H4 (cell line): ENCODE data around the gene ITGA7. TPM values are rescaled to one million over a fixed set of nuclear protein-coding genes. Genes with fewer than 3 reads are reported as not detected.

Experiments used
- DNase-seq: peaks from one replicate; pipeline ENCODE4 v3.0.0-alpha.2; 2015; ENCODE audit warnings: low spot score
- total RNA-seq: library from RNA; depleted of rRNA; stranded (reverse); fragments of >200 nt; shearing (Covaris generic); gene quantifications from 2 replicates; pipeline ENCODE4 v1.2.3, GENCODE V29; 2014

Gene ITGA7
- total RNA-seq, 1 experiment from 2014 or later: 1.2 TPM

DNA sequence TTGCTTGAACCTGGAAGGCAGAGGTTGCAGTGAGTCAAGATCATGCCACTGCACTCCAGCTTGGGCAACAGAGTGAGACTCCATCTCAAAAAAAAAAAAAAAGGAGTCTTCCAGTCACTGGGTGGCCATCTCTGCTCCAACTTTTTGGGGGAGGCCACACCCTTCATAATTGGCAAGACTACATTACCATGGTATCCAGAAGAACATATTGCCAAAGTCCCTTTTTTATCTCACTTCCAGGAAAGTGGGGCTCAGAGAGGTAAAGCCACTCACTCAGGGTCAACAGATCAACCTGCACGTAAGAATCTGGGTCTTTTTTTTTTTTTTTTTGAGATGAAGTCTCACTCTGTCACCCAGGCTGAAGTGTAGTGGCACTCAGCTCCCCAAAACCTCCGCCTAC, 26.2 kb upstream of the ITGA7 start:
- no peak for DNase-seq

DNA sequence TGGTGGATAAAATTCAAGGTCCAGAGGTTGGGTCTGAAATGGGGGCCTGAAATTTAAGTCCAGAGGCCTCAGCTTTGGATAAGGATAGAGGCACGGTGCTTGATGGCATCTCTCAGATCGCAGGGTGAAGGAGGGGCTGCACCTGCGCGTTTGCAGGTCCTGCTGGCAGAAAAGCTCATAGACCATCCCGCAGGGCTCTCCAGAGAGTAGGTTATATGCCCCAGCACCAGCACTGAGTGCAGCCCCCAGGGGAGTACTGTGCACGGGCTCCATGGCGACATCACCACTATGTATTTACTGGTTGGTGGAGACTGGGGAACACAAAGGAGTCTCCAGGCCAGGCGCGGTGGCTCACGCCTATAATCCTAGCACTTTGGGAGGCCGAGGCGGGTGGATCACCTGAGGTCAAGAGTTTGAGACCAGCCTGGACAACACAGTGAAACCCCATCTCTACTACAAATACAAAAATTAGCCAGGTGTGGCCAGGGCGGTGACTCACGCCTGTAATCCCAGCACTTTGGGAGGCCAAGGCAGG, 25.4 kb upstream of the ITGA7 start:
- DNase-seq: no peak

DNA sequence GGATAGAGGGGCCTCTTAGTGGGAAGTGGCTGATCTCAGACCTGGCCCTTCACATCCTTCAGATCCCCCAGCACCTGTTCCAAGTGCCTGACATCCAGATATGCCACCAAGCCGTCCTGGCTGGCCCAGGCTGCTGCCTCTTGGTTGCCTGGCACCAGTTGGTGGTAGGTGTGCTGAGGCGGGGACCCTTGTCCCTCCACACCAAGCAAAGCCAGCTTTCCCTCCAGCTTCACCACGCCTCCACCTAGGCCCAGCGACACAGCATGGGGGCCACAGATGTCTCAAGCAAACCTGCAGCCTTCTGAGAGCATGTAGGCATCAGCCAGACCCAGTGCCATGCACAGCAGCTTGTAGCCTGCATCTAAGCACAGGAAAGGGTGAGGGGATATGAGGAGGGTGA, 24.6 kb upstream of the ITGA7 start:
- DNase-seq: no peak

DNA sequence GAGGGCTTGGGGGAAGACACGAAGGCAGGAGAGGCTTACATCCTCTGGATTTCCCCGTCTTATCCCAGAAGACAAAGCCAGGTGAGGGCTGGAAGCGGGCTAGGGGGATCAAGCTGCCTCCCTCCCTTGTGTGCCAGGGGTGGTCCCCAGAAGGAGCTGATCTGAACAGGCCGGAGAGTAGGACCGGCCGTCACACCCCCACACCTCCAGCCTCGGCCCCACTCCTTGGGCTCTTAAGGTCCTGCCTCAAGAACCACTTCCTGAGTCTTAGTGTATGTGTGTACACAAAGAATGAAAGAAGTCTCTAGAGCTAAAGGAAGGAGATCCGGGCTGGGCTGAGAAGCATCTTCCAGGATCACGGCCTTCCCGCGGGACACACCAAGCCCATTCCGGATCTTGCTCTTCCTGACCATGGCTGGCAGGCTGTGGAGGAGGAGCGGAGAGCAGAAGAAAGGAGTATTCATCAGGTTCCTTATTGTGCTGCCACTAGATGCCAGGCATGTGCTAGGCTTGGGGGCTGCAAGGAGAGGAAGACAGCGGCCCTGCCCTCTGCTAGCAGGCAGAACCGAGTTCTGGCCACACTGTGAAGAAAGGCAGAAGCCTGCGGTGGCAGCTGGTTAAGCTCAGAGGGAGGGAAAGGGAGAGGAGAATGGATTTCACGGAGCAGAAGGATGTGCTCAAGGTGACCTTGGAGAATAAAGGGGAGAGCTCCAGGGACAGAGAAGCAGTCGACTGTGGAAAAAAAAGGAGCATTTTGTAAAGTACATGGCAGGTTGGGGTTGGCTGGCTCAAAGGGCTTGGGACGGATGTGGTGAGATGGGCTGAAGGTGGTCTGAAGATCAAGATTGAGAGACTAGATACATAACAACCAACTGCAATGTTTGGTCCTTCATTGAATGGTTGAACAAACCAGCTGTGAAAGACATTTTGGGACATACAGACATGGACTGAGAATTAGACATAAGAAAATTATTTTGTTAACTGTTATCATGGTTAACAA, 22.4 kb upstream of the ITGA7 start:
- DNase-seq: peak; percentile 57

DNA sequence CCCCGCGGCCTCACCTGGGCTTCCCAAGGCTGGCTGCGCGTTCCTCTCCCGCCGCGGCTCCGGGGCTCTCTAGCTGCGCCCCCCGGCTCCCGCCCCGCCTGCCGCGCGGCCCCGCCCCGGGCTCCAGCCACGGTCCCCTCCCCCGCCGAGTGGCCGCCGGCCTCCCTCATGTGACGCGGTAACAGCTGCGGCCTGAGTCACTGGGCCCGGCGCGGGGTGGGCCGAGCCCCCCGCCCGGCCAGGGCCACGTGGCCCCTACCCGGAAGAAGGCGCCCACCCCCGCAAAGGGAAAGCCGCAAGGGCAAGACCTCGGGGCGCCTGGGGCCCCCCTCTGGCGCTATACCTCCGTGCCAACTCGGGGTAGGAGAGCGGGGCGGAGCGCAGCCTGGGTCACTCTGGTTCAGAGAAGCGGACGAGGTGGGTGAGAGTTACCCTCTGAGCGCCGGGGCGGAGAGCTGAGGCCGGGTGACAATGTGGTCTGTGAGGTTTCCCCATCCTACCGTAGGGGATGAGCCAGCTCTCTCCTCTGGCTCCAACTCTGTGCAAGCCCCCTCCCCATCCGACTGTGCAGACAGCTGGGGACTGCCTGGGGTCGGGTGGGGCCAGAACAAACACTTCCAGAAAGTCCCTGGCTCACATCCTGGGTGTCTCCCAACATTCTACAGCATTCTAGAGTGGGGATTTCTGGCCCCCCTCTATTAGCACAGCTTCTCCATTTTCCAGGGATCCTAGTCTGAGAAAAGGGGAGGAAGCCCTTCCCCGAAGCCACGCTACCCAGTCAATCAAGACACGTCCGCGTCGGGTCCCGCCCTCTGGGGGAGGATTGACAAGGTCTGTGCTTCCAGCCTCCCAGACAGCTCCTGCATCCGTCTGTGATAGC, 21.5 kb upstream of the ITGA7 start, which contains the start of gene CD63:
CD63 (minus strand) TSS at position 71 of the 880 bp plus-strand sequence. CDS start 668 bp downstream, outside the sequence.
- peak; percentile 93 for DNase-seq

DNA sequence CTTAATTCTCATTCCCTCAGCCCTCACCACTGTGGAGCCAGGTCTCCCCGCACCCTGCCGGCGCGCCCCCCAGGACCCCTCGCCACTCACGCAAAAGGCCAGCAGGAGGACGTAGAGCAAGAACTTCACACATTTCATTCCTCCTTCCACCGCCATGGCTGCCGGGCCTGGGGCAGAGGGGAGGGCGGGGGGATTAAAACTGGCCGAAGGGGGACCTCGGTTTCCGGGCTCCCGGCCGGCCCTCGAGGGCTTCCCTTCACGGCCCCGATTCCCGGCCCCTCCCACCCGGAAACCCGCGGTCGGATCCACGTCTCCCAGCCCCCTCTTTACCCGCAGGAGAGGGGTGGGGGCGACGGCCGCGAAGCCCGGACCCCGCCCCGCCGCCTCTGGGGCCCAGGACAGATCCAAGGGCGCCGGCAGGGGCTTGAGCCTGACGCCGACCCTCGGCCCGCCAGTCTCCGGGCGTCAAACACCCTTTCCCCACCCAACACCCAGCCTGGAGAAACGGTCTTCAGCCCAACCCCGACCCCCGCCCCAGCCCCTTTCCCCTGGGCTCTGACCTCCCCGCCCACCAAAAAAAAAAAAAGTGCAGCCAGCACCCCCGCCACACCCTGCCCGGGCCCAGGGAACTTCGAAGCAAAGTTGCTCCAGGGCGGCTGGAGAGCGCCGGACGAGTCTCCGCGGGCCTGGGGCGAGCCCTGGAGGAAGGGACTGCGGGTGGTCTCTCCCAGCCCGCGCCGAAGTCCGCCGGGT, 20.7 kb upstream of the ITGA7 start:
- peak; percentile 40 for DNase-seq

DNA sequence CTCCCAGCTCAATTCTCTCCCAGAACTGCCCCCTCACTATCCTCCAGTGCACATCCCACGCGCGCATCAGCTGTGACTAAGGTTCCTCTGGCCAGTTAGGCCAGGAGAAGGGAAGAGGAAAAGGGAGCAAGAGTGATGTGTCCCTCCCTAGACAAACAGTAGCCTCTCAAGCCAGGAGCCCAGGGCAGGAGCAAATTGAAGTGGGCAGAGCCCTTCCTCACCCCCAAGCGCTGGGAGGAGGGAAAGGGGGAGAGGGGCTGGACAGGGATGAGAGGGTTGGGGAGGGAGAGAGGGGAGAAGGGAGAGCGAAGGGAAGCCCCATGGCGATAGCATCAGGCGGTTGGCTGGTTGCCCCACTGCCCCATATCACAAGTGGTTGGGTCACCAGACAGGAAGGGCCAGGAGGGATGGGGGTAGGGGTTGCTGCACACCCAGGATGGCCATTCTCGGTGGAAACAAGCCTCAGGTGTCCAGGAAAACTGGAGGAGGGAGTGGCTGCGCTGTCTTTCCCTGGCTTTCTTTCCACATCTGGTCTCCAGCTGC, 20.0 kb upstream of the ITGA7 start:
- peak; percentile 50 for DNase-seq

DNA sequence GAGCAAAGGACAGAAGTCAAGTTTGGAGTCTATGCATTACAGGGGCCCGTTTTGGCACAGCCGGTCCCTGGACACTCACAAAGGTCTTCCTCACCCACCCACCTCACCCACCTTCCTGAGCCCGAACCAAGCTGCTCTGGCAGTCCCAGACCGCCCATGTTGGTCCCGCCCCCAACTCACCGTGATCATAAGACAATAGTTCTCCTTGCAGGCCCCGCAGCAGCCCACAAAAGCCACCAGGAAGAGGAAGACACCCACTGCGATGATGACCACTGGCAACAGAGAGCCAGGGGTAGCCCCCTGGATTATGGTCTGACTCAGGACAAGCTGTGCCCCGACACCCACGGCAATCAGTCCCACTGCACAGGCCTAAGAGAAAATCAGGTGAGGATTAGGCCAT, 19.3 kb upstream of the ITGA7 start:
- DNase-seq: no peak

DNA sequence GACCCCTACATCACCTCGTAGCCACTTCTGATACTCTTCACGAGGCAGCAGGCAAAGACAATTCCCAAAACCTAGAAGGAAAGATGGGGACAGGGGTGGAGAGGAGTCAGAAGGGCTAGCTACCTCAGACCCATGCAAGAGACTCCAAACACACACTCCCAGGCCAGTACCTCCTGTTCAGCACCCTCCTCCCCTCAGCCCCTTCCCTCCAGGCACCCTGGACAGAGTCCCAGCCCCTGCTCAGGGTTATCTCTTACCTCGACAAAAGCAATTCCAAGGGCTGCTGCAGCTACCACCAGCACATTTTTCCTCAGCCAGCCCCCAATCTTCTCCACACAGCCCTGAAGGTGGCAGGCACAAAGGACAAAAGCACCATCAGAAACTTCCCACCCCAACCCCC, 17.9 kb upstream of the ITGA7 start:
- no peak for DNase-seq

DNA sequence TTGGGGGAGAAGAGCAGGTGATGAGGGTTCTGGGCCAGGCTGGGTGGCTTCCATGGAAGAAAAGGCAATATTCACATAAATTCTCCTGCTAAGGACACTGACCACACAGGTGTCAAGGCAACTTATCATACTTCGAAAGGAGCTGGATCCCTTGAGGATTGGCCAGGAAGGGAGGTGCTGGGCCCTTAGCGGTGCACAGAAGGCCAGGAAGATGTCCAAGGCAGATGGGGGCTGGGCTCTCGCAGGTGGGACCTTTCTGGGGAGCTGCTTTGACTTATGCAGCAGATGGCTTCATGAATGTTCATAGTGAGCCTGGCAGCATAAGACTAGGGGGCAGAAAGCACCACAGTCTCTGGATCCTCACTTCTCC, 17.2 kb upstream of the ITGA7 start:
- no peak for DNase-seq

DNA sequence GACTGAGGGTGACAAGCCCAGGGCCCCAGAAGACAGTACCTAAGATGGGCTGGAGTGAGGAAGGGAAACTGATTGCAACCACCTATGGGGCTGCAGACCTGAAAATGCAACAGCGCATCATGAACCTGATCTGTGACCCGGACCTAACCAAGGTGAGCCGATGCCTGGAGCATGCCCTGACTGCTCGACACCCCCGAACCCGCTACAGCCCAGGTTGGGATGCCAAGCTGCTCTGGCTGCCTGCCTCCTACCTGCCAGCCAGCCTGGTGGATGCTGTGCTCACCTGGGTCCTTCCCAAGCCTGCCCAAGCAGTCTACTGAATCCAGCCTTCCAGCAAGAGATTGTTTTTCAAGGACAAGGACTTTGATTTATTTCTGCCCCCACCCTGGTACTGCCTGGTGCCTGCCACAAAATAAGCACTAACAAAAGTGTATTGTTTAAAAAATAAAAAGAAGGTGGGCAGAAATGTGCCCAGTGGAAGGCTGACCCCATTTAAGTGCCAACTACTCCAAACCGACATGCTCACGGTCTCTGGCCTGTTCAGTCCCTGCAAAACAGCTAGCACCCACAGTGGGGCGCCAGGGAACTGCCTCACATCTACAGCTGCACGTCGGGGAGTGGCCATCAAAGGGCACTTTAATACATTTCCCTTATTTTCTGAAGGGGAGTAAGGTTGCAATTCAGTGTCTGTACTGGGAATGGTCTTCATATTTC, 16.7 kb upstream of the ITGA7 start:
- peak; percentile 66 for DNase-seq

DNA sequence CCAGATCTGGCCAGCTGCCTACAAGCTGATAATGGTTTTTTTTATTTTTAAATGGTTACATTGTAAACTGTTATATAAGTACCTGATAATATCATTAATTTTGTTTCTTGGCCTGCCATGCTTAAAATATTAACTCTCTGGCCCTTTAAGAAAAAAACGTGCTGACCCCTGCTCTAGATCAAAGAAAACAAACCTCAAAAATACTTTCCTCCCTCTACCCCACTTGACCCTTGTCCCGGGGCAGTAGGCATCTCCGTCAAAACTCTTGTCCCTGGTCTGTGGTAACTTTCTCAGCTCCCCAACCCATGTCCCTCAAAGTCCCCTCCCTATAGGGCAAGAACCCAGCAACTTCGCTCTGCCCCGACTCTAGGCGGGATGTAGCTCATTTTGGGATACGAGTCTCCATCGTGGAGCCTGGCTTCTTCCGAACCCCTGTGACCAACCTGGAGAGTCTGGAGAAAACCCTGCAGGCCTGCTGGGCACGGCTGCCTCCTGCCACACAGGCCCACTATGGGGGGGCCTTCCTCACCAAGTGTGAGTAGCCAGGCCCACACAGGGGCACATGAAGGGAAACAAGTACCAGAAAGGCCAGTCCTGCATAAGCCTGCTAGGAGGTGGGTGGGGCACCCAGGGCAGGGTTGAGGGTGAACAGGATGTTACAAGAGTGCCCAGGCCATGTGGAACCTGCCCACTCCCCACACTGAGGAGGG, 16.0 kb upstream of the ITGA7 start:
- no peak for DNase-seq

DNA sequence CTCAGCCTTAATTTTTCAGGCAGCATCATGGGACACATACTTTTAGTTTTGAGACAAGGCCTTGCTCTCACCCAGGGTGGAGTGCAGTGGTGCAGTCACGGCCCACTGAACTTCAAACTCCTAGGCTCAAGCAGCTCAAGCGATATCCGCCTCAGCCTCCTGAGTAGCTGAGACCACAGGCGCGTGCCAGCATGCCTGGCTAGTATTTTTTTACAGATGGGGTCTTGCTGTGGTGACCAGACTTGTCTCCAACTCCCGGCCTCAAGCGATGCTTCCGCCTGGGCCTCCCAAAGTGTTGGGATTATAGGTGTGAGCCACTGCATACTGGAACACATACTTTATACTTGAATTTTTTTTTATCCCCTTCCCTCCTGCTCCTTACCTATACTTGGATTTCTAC, 15.2 kb upstream of the ITGA7 start:
- no peak for DNase-seq

DNA sequence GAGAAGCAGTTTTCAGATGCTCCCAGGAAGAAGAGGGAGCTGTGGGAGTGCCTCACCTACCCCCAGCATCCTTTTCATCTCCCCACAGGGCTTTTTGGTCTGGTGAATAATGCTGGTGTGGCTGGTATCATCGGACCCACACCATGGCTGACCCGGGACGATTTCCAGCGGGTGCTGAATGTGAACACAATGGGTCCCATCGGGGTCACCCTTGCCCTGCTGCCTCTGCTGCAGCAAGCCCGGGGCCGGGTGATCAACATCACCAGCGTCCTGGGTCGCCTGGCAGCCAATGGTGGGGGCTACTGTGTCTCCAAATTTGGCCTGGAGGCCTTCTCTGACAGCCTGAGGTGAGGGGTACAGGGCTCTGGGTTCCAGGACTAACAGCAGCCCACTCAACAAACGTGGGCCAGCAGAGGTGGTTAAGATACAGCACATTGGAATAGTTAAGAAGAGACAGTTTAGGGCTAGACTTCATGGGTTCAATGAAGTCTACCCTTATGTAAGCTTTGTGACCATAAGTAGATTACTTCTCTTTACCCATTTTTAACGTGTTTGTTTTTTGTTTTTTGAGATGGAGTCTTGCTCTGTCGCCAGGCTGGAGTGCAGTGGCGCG, 14.0 kb upstream of the ITGA7 start:
- no peak for DNase-seq

DNA sequence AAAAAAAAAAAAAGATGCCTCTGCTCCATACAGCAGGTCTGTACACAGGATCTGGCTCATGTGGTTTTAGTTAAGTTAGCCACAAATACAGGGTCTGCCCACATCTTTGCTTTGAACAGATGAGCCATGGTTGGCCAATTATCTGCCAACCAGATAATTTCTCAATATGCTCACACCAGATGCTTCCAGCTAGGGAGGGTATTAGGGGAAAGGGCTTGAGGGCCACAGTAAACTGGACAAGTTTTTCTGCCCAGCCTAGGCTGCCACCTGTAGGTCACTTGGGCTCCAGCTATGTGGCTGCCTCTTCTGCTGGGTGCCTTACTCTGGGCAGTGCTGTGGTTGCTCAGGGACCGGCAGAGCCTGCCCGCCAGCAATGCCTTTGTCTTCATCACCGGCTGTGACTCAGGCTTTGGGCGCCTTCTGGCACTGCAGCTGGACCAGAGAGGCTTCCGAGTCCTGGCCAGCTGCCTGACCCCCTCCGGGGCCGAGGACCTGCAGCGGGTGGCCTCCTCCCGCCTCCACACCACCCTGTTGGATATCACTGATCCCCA, 13.3 kb upstream of the ITGA7 start:
- DNase-seq: peak; percentile 91

DNA sequence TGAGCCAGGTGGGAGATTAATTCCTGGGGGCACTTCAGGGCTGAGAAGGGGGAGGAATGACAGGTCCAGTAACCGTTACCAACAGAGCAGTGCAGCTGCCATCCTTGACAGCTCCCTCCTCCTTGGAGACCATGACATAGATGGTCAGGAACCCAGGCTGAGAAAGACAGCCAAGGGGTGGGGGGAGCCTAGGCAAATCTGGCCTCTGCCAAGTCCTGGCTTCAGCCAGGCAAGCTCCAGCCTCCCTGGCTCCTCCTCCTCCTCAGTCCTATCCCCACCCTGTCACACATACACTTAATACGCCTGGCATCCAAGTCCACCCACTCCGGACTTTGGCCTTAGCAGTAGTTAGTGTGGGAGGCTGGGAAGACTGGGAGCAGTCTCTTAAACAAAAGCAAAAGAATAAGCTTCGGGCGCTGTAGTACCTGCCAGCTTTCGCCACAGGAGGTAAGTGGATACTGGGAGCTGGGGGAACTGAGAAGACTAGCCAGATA, 12.4 kb upstream of the ITGA7 start, which contains the start of gene RDH5:
RDH5 (plus strand) TSS at position 323 of the 494 bp plus-strand sequence. CDS start 792 bp downstream, outside the sequence.
- DNase-seq: peak; percentile 46

DNA sequence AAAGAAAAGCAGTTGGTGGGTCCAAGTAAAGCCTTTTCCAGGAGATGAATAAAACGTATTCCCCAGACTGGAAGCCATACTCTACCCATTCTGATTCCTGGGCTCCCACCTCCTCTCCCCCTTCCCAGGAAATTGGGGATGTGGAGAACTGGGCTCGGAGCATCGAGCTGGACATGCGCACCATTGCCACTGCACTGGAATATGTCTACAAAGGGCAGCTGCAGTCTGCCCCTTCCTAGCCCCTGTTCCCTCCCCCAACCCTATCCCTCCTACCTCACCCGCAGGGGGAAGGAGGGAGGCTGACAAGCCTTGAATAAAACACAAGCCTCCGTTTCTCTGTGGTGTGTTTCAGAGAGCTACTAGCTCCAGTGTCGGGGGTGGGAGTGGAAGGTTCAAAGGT, 11.7 kb upstream of the ITGA7 start:
- DNase-seq: no peak

DNA sequence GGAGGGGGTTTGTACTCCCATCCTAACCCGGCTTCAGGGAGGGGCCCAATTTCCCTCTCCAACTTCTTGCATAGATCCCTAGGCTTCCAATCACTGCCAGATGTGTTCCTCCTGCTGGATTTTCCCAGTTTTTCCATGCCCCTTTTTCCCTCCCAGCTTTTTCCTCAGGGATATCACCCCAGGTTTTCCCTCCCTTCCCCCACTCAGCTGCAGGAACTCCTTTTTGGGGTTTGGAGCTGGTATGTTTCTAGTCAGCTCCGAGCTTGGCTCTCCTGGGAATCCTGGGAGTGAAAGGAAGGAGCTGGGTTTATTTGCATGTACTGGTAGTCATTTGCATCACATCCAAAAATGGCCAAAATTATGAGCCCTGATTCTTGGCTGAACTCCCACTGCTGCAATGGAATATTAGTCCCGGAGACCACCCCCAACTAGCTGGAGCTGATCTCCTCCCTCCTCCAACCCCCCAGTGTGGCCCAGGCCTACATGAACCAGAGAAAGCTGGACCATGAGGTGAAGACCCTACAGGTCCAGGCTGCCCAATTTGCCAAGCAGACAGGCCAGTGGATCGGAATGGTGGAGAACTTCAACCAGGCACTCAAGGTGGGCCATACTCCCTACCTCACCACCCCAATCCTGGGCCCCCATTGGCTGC, 11.0 kb upstream of the ITGA7 start:
- DNase-seq: no peak
